SK-N-MC (cell line): ENCODE measurements around the gene NUMB.

Source experiments
- EZH2 ChIP-seq: fragments of 200-600 bp; sonication (generic); IDR thresholded peaks from one replicate; pipeline ENCODE4 v1.6.1; 2017; ENCODE audit warnings: antibody characterized with exemption
- POLR2AphosphoS5 ChIP-seq: IDR thresholded peaks from 2 replicates; pipeline ENCODE4 v1.6.1; 2012; ENCODE audit warnings: mild to moderate bottlenecking, low read depth, low read length, borderline replicate concordance

DNA sequence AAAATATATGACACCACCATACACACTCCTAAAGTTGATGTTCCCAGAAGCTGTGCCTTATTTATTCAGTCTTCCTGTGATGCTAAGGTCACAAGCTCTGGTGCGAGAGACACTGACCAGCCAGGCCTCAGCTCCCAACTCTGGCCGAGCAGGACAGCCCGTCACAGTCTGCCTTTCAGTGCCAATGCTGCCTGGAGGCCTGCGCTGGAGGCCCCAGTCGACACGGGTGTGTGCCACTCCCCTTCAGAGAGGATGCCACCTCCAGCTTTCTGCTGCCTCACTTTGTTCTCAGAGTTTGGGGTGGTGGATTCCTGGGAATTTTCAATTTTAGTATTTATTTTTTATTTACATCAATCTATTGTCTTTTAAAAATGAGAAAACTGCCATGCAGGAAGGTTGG, 228.3 kb downstream of the NUMB start:
- no peak for TF ChIP-seq EZH2
- TF ChIP-seq POLR2AphosphoS5 = no peak
